Nephron progenitor cell (in vitro differentiated cells): ENCODE results near the gene NDUFV1.
A peak's percentile ranks its signal among the peaks of the same experiment; 100 is the strongest.

Source experiments
- DNase-seq: peaks from one replicate; pipeline ENCODE4 v3.0.0; 2021
- H3K27ac Mint-ChIP-seq: 2 replicates; pipeline ENCODE4 v1.8.0; 2021; ENCODE audit warnings: mild to moderate bottlenecking, moderate library complexity, mixed read lengths
- H3K27me3 Mint-ChIP-seq: 2 replicates; pipeline ENCODE4 v1.8.0; 2021; ENCODE audit warnings: mild to moderate bottlenecking, low read depth, mixed read lengths; ENCODE audit not compliant: poor library complexity
- H3K36me3 Mint-ChIP-seq: 2 replicates; pipeline ENCODE4 v1.8.0; 2021; ENCODE audit warnings: low read depth, mixed read lengths
- H3K4me1 Mint-ChIP-seq: 2 replicates; pipeline ENCODE4 v1.8.0; 2021; ENCODE audit warnings: mixed read lengths
- H3K4me3 Mint-ChIP-seq: 2 replicates; pipeline ENCODE4 v1.8.0; 2021; ENCODE audit warnings: mild to moderate bottlenecking, moderate library complexity, mixed read lengths
- H3K9me3 Mint-ChIP-seq: 2 replicates; pipeline ENCODE4 v1.8.0; 2021; ENCODE audit warnings: mild to moderate bottlenecking, moderate library complexity, mixed read lengths
- CTCF ChIP-seq: fragments of 200-600 bp; sonication (generic); IDR thresholded peaks from 2 replicates; pipeline ENCODE4 v1.5.0; 2021; ENCODE audit warnings: antibody characterized with exemption

Gene NDUFV1

GRCh38 chr11:67611704-67612587 lies 5.2 kb downstream of the NDUFV1 start:
- Mint-ChIP-seq H3K36me3 (peaks cover 9% of the 10 kb centered on the region), H3K4me3 (no peak overlapping the region), H3K4me1 (peaks cover 19% of the 10 kb centered on the region), H3K27me3 (peaks cover 3% of the 10 kb centered on the region), H3K9me3 (no peaks in the 10 kb centered on the region), H3K27ac (no peak overlapping the region)
- no peak for DNase-seq
- TF ChIP-seq CTCF, result no peak

GRCh38 chr11:67612751-67613150 lies 6.0 kb downstream of the NDUFV1 start:
- no peak overlapping the region for H3K27ac Mint-ChIP-seq

GRCh38 chr11:67613313-67613959 lies 6.7 kb downstream of the NDUFV1 start:
- TF ChIP-seq CTCF, result no peak
- H3K9me3 Mint-ChIP-seq, result peaks cover 7% of the 10 kb centered on the region
- DNase-seq, result no peak
- H3K4me1 Mint-ChIP-seq, result peaks cover 25% of the 10 kb centered on the region
- H3K36me3 Mint-ChIP-seq, result peaks cover 18% of the 10 kb centered on the region
- no peak overlapping the region for H3K4me3 Mint-ChIP-seq
- no peak overlapping the region for H3K27ac Mint-ChIP-seq
- peaks cover 12% of the 10 kb centered on the region for H3K27me3 Mint-ChIP-seq

More at GRCh38 chr11:67612751-67613150, 6.0 kb downstream of the NDUFV1 start:
- no peak for DNase-seq
- TF ChIP-seq CTCF, result no peak
- peaks cover under 1% of the 10 kb centered on the region for H3K9me3 Mint-ChIP-seq
- peaks cover 12% of the 10 kb centered on the region for H3K36me3 Mint-ChIP-seq
- H3K27me3 Mint-ChIP-seq, result peaks cover 9% of the 10 kb centered on the region
- H3K4me1 Mint-ChIP-seq, result peaks cover 23% of the 10 kb centered on the region
- H3K4me3 Mint-ChIP-seq, result no peak overlapping the region

GRCh38 chr11:67613960-67614715 lies 7.4 kb downstream of the NDUFV1 start:
- no peak overlapping the region for H3K27ac Mint-ChIP-seq
- H3K36me3 Mint-ChIP-seq, result peaks cover 17% of the 10 kb centered on the region
- peak; percentile 73 for TF ChIP-seq CTCF
- H3K4me3 Mint-ChIP-seq, result no peak overlapping the region
- peak; percentile 84 for DNase-seq
- peaks cover 12% of the 10 kb centered on the region for H3K27me3 Mint-ChIP-seq
- H3K9me3 Mint-ChIP-seq, result peaks cover 10% of the 10 kb centered on the region
- peaks cover 24% of the 10 kb centered on the region for H3K4me1 Mint-ChIP-seq

- Mint-ChIP-seq H3K4me1 (peaks cover 30% of the 10 kb centered on the region), H3K9me3 (peaks cover 17% of the 10 kb centered on the region), H3K4me3 (no peak overlapping the region), H3K27me3 (peaks cover 12% of the 10 kb centered on the region), H3K27ac (no peak overlapping the region), H3K36me3 (peaks cover 18% of the 10 kb centered on the region)
- DNase-seq, result no peak
- TF ChIP-seq CTCF, result peak; percentile 46
Observed at GRCh38 chr11:67614730-67615714, 8.3 kb downstream of the NDUFV1 start.
